Measurements from ENCODE around the gene RMRP.
"Not testable (repeated sequence)": the region's sequence is repeated elsewhere in the genome, so short reads cannot be mapped to it uniquely, and the experiment has no call there.

DNA sequence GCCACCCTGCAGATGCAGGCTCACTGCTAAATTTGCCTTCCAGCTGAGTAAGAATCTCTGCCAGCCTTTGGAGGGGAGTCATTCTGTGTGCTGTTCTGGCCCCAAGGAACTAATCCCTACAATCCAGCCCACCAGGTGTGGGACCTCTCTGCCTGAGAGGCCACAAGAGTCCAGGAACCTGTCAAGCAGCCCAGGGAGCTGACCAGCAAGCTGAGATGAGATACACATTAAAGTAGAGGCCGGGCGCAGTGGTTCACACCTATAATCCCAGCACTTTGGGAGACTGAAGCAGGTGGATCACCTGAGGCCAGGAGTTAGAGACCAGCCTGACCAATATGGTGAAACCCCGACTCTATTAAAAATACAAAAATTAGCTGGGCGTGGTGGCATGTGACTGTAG, 45.8 kb downstream of the RMRP start:
- TF ChIP-seq CTCF, POLR2A, POLR2AphosphoS5 (IDR thresholded peaks at IDR 0.05): not testable (repeated sequence)

All from breast epithelium (tissue), 3 donors.